Middle frontal gyrus (tissue), 1 donor: Measurements from ENCODE around the gene NRAS.

Experiments used
- DNase-seq: peaks from one replicate; pipeline ENCODE4 v3.0.0-alpha.2; 2015; ENCODE audit warnings: low spot score; ENCODE audit errors: extremely low spot score

Gene NRAS

GRCh38 chr1:114728553-114728952 lies 12.0 kb upstream of the NRAS start:
- DNase-seq = no peak

DNA sequence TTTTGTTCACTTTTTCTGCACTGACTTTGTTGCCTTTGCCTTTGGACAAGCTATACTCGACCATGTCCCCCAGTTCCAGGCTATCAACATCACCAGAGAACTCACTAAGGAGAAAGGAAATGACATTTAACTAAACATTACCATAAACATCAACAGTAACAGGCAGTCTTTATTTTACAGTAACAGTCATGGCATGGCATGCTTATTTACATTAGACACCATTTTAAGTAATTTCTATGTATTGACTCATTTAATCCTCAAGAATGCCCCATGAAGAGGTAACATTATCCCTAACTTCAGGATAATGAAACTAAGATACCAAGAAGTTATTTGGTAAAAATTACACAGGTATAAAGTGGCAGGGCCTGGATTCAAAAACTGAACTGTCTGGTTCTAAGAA lies 8.7 kb upstream of the NRAS start:
- no peak for DNase-seq

GRCh38 chr1:114723915-114724314 lies 7.3 kb upstream of the NRAS start:
- no peak for DNase-seq

DNA sequence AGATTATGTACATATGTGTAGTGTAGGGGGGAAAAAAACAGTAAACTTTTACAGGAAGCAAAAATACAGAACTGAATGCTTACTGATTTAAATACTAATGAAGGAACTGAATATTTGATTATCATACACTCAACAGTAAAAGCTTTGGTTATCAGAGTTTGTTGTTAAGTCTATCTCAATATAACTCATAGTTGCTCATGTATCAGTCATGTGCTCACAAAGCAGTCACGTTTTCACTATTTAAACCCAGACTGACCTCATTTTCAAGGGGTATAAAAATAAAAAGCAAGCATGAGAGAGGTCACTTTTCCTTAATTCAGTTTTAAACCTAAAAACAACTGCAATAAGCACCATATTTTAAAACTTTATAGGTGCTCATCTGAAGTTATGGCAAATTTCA lies 6.9 kb upstream of the NRAS start:
- DNase-seq = no peak

DNA sequence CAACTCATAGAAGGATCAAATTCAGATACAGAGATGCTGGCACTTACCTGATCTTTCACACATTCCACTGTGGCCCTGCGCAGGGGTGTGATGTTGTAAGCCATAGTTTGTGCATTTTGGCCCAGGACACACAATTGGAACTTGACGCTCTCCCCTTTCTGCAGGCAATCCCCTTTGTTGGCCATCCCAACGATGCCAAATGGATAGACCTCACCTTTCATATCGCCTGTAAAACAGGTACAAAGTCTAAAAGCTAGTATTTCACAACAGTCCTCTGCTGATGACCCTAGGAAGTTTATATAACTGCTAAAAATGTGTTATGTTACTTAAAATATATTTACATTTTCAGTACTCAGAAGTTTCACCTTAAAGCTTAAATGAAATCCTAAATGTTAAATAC lies 3.9 kb upstream of the NRAS start:
- DNase-seq = no peak

GRCh38 chr1:114719424-114719787 lies 2.8 kb upstream of the NRAS start:
- no peak for DNase-seq

DNA sequence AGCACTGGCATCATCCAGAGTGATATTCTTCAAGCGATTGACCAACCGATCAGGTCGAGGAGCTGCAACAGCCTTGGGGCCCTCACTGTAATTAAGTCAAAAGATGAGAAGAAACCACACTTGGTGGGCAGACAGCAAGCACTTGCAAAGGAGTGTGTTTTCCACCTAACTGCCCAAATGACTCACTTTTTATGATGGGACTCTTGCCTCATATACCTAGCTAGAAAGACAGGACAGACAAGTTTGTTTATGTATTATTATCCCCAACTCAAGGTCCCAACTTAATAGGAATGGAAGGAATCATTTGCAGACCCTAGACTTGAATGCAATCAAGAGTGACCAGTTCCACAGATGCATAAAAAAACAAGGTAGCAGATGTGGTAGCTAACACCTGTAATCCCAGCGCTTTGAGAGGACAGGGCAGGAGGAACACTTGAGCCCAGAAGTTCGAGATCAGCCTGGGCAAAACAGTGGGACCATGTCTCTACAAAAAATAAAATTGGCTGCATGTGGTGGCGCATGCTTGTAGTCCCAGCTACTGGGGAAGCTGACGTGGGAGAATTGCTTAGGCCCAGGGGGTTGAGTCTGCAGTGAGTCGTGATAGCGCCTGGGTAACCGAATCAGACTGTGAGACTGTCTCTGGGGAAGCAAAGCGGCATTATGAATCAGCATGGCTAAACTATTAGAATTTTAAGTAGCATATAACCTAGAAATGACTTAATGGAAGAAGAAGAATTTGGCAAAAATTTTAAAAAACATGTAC lies 2.3 kb upstream of the NRAS start:
- DNase-seq = no peak

DNA sequence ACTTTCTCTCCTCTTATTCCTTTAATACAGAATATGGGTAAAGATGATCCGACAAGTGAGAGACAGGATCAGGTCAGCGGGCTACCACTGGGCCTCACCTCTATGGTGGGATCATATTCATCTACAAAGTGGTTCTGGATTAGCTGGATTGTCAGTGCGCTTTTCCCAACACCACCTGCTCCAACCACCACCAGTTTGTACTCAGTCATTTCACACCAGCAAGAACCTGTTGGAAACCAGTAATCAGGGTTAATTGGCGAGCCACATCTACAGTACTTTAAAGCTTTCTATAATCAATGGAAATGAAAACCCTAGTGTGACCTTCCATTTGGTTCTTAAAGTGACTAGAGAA lies 643 bp downstream of the NRAS start:
- DNase-seq = no peak

GRCh38 chr1:114712977-114713376 lies 3.6 kb downstream of the NRAS start:
- DNase-seq = no peak

GRCh38 chr1:114710360-114710759 lies 6.2 kb downstream of the NRAS start:
- DNase-seq = no peak

DNA sequence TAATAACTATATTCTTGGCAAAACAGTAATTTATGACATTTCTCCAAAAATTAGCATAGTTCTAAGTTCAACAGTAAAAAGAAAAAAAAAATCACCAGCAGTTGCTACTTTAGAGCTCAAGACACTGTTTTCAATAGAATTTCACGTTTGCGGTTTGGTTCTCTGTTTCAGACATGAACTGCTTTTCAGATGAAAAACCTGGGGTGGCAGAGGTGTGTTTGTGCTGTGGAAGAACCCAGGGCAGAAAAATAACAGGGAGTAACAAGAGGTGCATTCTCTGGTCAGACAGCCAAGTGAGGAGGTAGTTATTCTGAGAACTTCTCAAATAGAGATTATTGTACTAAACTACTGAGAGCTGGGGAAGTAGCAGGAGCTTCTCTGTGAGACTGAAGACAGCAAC lies 9.0 kb downstream of the NRAS start:
- DNase-seq = no peak

GRCh38 chr1:114703242-114703641 lies 13.3 kb downstream of the NRAS start:
- DNase-seq = no peak

DNA sequence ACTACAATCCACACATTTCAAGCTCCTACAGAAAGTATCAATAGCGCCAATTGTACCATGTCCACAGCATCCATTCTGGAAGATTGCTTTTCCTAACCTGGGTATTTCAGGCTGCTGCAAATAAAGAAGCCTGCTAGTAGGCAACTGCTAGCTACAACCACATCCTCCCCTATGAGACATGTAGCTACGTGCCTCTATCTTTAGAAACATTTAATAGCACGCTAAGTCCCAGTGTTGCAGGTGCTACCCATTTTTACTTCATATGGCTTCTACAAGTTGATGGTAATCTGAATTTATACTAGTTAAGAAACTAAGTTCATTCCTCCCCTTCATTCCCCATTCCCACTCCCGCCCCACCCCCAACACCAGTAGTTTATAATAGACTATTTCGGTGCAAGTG lies 13.8 kb downstream of the NRAS start:
- DNase-seq = no peak

- DNase-seq = no peak
These were observed 14.6 kb downstream of the NRAS start for GRCh38 chr1:114701931-114702330.

DNA sequence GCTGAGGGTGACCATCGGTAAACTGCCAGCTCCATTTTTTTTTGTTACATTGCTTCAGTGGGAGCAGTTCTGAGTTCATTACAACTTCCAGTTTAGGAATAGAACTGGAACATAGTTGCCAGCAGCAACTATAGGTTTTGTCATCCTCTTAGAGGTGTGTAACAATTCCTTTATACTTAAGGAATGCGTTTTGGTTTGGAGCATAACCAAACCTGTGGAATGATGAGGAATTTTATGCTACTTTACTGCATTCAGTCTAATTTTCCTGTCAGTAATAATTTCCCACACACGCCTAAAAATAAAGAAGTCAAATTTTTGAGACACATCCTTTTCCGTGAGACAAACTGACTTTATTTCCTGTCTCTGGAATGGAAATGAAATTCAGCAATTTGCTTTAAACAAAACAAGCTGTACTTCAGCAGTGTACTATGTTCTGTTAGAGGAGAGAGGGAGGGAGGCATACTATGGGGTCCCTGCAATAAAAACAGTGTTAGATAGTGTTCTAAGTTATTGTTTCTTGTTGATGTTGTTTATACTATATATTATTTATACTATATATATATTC lies 16.5 kb downstream of the NRAS start:
- DNase-seq = no peak

DNA sequence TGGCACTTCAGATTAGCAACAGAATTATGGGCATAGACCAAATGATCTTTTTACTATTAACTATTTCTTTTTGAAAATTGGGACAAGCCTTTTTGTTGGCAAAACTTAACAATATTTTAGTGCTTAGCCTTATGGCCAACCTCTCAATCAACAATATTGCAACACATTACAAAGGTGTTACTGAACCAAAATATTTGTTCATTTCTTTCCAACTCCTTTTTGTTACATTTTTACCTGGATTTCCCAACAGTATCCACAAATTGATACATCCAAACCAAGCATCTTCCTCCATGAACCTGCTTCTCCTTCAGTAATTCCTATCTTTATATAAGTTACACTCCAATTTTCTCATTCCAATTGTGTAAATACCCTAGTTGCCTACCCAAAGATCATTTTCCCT lies 19.8 kb downstream of the NRAS start:
- DNase-seq = no peak

DNA sequence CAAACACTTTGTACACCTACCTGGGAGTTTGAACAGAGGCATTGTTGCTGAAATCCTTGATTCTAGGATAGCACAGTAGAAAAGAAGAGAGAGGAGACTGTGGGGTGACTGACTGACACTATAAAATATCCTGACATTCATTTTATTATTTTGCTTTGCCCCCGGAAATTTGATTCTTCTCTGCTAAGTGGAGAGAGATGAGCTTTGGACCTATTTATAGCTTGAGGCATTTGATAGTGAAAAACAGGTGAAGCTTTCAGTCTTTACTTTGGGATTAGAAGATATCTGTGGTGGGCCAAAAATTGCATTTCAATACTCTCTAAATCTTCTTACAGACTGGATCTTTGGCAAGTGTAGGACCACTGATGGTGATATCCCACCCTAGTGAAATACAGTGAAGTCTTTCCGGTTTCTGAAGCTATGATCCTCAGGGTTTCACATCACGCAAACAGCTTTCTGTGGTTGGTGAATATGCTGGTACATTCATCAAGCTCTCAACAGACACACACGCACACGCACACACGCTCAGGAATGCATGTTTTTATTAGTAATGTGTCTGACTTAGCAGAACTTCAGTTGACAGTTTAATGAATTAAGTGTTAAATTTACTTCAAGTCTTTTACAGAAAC lies 21.0 kb downstream of the NRAS start, which contains the start of gene AMPD1:
AMPD1 (minus strand) TSS at position 117 of the 629 bp plus-strand sequence; CDS start at position 42, 75 bp downstream.
- no peak for DNase-seq

GRCh38 chr1:114694540-114695310 lies 21.8 kb downstream of the NRAS start:
- no peak for DNase-seq

DNA sequence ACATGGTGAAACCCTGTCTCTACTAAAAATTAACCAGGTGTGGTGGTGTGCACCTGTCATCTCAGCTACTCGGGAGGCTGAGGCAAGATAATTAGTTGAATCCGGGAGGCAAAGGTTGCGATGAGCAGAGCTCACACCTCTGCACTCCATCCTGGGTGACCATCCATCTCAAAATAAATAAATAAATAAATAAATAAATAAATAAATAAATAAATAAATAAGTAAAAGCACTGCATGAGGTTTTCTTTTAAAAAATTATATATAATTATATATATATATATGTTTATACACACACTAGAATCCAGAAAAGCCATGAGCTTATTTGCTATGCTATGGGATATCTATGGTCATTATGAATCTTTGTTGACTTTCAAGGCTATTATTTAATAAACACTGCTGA lies 23.6 kb downstream of the NRAS start:
- no peak for DNase-seq

DNA sequence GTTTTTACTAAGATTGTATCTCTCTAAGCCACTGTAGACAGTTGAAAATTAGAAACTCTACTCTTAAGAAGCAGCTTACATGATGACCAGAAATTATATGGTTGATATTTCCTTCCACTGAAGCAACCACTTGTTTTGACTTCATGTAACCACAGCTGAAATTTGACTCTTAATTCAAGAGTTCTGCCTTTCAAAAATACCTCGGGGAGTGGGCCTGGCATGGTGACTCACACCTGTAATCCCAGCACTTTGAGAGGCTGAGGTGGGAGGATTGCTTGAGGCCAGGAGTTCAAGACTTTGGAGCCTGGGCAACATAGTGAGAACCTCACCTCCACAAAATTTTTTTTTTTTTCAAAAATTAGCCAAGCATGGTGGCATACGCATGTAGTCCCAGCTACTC lies 25.5 kb downstream of the NRAS start:
- no peak for DNase-seq

DNA sequence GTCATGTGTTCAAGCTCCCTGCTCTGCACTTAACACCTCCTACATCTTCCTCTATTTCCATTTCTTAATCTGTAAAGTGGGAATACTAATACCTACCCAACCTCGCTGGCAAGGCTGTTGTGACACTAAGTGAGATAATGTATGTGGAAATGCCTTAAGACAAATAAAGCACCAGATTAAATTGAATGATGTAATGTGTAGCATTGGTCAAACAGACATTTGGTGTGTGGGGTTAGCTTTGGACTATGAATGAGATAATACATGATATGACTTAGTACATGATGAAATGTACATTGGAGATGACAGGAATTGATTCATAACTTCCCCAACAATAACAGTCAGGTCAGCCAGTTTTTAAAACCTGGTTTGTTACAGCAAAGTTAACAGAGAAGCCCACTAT lies 26.4 kb downstream of the NRAS start:
- DNase-seq = no peak

DNA sequence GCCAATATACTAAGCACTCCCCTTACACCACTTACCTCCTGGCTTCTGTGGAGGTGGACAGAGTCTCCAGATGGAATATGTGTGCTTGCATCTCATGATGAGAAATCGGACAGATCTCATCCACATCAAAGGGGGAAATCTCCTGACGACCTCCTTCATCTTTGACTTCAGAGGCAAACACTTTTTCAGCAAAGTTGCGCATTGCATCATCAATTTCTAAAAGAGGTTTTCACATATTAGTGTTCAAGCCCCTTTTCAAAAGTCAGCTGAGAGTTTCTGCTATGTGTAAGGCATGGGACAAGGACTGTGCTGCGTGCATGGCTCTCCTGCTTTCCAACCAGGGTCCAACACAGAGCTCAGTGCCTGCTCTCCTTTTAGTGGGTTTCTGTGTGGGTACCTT lies 28.0 kb downstream of the NRAS start:
- DNase-seq = no peak
